ENCODE measurements around the gene TYMS.
A peak's percentile ranks its signal among the peaks of the same experiment; 100 is the strongest.

The TYMS gene

DNA sequence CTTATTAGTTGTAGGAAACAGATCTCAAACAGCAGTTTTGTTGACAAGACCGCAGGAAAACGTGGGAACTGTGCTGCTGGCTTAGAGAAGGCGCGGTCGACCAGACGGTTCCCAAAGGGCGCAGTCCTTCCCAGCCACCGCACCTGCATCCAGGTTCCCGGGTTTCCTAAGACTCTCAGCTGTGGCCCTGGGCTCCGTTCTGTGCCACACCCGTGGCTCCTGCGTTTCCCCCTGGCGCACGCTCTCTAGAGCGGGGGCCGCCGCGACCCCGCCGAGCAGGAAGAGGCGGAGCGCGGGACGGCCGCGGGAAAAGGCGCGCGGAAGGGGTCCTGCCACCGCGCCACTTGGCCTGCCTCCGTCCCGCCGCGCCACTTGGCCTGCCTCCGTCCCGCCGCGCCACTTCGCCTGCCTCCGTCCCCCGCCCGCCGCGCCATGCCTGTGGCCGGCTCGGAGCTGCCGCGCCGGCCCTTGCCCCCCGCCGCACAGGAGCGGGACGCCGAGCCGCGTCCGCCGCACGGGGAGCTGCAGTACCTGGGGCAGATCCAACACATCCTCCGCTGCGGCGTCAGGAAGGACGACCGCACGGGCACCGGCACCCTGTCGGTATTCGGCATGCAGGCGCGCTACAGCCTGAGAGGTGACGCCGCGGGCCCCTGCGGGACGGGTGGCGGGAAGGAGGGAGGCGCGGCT, at the start of gene TYMS:
Gene TYMS (plus strand): TSS at position 343 of the 690 bp plus-strand sequence. CDS start 90 bp downstream, at position 433.
- DNase-seq (ENCODE audit: low read depth), result peak; percentile 2

DNA sequence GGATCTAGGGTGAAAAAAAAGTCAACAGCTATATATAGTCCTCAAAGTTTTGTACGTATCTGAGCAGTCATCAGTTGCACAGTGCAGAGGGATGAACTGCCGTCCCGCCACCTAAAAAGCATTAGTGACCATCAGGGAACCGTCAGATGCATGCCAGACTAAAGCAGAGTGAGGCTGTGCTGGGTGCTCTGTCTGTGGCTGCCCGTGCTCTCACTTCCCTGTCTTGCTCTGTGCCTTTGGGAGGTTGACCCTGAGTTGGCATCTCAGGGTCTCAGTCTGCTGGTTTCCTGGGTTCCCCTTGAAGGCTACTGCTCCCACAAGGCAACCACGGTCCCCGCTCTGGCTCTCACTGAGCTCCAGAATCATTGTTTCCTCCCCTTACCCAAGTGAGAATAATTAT, 49.5 kb upstream of the TYMS start:
- no peak for DNase-seq (ENCODE audit: low read depth)

DNA sequence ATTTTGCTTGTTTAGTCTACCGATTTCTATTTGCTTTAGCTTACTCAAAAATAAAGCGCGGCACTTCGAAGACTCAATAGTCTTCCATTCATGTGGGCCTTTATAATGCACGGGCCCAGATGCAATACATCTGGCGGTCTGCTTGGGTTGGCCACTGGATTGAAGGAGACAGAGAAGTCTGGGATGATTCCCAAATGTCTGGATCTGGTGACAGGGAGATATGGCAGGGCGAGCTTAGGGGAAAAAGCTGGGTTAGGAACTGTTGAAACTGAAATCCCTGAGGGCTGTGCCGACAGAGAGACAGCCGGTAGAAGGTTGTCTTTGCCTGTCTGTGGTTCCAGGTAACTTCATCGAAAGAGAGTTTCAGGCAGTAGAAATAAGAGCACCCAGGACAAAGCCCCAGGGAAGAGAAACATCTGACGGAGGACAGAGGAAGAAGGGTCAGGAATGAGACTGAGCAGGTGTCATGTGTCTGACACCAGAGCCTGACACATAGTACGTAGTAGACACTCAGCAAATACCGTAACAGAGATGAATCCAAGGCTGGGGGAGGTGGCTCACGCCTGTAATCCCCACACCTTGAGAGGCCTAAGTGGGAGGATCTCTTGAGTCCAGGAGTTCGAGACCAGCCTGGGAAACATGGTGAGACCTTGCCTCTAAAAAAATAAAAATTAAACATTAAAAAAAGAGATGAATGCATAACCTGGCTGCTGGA, 47.1 kb upstream of the TYMS start:
- no peak for DNase-seq (ENCODE audit: low read depth)

DNA sequence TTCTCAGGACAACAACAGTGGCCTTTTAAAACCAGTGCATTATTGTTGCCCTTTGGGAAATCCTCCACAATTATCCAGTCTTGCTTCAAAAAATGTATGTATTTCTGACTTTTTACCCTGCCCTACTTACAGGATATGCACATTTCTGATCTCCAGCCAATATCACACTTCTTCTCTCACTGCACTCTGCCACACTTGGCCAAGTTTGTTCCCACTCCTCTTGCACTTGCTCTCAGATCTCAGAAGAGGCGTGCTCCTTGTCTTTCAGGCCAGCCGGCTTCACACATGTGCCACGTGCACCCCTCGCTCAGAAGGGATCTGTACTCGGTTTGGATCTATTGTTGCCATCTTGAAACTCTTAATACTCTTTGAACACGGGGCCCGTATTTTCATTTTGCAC, 45.3 kb upstream of the TYMS start:
- DNase-seq (ENCODE audit: low read depth), result no peak

DNA sequence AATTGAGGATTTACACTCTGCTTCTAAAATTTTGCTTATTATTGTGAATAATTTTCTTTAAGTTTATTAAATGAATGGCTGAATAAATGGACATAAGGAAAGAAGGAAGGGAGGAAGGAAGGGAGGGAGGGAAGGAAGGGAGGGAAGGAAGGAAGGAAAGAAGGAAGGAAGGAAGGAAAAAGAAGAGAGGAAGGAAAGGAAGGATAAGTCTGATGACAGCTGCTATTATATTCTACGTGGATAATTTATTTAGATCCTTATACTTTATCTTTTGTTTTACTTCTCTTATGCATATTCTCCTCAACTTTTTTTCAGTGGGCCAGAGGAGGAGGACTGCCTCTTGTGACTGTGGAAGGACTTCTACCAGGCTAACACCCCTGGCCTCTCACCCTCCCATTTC, 43.3 kb upstream of the TYMS start:
- no peak for DNase-seq (ENCODE audit: low read depth)

DNA sequence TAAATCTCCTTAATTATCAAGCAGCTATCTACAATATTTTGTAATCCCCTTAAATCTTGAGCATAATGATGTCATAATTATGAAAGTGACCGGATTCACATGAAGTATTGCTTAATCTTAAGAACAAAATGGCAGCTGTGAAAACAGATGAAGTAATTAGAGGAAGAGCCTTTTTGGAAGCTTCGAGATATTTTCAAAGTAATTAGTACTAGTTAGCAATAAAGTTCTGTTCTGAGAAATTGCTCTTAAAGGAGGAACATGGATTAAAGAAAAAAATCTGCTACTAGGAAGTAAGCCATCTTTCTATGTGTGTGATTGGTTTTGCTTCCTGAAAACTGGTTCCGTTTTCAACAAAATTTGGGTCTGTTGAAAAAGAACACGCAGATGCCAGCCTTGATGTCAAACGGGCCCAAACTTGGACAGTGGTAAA, 42.3 kb upstream of the TYMS start:
- DNase-seq (ENCODE audit: low read depth), result no peak

DNA sequence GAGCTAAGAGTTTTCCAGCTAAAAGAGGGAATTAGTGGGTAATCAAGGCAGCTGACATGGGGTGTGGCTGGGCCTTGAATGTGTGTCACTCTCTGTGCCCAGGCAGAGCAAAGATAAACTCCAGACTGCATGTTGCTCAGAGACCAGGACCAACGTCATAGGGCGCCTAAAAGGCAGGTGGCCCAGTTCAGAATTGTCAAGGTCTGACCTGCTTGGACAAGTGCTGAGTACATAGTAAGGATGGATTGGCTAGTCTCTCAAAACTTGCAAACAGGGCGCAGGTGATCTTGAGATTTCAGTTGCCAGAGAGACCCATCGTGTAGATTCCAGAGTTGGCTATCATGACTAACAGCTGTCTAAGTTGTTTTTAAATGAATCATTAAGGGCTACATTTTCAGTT, 41.7 kb upstream of the TYMS start:
- no peak for DNase-seq (ENCODE audit: low read depth)

DNA sequence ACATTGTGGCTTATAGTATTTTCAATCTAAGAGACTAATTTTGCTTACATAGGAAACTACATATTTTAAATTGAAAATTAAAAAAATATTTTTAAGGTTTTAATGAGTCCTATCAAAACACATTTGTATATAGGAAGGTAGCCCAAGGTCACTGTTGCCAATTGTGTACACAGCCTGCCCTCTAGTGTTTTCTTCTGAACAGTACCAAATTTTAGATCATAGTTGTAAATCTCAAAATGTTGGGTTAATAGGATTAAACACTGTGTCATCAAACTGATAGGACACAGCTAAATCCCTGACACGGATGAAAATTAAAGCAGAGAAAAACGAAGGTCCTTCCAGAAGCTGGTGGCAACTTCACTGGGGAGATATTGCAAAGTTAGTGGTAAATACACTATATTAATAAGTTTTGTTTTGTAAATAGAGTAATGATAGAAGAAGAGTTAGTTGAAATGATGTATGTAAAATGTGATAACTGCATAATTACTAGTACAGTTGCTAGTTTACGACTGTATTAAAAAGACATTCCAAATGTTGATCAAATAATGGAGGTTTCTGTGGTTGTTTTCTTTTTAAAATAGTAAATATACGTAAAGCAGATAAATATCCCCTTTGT, 41.0 kb upstream of the TYMS start:
- DNase-seq (ENCODE audit: low read depth), result no peak

DNA sequence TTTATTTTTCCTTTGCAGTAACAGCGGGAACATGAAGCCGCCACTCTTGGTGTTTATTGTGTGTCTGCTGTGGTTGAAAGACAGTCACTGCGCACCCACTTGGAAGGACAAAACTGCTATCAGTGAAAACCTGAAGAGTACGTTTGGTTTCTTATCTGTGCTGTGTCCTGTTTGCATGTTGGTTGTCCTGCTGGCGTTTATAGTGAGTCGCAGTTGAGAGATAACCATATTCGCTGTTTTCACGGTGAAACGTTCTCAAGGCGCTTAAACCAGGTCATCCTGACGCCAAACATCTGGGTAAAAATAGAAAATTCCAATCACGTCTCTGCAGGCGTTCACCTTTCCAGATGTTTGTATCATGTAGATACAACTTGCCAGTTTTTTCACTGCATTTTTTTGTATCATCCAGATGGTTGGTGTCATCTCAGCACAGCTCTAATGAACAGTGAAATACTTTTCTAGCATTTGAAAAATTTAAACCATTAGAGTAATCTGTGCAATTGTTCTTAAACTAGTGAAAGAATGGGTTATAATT, 39.4 kb upstream of the TYMS start:
- no peak for DNase-seq (ENCODE audit: low read depth)

DNA sequence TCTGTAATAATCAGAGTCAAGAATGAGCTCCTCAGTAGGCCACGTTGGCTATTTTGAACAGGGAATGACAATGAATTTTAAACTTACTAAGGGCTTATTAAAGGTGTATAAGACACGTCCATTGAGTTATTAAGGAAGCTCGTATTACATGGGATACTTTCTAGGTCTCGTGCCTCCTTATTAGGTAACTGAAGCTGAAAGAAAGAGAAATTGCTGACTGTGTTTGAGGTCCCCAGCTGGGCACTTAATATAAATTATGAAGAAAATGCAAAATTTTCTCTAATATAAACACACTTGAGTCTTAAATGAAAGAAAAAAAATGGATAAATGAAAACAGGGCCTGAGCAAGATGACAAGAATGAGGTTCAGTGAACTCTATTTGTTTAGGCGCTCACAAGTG, 38.8 kb upstream of the TYMS start:
- DNase-seq (ENCODE audit: low read depth), result no peak

DNA sequence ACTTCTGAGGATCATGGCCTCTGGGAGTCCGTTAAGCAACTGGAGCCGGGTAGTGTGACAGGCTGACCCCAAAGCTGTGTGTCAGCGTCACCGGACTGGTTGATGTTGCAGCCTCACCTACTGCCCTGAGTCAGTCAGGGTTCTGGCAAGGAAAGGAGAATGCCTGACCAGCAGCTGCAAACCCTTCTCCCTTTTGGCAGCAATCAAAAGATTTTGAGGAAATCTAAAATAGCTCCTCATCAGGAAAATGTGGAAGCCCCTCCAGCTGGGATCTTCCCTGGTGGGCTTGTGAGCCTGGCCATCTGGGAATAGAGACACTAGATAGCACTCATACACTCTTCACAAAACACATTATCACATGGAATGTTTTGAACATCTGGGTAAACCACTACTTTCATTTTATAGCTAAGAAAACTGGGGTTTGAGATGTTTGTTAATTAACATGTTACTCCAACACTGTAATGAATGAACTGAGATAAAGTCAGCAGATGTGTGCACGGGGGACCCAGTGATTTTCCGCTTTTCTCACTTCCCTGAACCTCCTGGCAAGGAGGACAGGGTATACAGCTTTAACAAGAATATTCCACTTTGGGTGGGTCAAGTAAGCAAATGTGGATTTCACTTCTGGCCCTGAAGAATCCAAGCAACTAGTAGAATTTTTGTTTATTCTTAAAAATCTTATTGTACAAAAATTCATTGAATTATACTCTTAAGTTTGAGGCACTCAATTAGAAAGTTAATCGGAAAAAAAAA, 36.0 kb upstream of the TYMS start:
- DNase-seq (ENCODE audit: low read depth), result no peak

DNA sequence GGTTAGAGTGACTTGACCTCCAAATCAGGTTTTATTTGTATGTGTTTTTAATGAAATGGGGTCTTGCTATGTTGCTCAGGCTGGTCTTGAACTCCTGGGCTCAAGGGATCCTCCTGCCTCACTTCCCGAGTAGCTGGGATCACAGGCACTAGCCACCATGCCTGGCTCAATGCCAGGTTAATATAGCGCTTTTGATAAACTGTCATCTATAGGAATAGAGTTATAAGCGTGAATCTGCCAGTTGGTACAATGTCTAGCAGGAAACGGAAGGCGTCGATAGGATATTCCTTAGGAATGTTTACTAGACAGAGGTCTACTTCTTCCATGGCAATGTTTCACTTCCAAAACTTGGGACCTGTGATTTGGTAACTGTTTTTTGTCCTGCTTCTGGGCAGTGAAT, 35.2 kb upstream of the TYMS start:
- DNase-seq (ENCODE audit: low read depth), result no peak

DNA sequence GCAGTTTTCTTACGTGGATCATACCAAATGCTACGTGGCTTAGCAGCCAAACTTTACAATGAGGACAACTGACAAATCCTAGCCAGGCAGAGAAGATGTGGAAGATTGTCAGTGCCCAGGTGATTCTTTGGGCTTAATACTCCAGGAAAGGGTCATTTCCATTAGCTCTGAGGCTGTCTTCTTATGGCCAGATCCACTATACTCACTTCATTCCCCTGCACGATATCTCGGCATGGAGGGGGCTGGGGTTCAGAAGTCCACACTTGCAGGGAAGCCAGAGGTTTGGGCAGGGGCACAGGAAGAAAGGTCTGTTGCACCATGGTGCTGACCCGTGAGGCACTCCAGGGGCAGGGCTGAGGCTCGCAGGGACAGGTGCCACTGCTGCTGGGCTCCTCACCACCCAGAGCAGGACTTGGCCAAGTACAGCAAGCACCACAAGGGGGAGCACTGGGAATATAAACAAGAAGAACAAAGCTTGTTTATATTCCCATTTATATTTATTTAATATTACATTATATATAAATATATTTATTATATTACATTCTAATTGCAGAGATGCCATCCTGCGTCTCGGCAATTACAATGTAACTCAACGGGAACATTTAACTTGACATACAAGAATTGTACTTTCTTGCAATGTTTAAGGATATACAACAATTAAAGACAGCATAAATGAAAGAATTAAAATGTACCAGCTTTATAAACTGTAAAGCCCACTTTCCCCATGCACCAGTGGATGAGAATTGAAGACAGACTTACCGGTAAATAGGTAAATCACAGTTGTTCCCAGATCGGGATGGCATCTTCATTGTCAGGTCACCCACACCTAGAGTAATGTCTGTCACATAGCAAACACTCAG, 33.5 kb upstream of the TYMS start:
- DNase-seq (ENCODE audit: low read depth), result peak; percentile 9

DNA sequence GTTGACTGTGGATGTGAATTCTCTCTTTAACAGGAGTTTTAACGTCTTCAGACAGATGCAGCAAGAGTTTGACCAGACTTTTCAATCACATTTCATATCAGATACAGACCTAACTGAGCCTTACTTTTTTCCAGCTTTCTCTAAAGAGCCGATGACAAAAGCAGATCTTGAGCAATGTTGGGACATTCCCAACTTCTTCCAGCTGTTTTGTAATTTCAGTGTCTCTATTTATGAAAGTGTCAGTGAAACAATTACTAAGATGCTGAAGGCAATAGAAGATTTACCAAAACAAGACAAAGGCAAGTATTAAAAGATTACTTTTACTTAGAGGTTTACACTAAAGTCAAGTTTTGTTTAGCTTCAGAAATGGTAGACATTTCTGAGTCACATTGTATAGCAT, 30.2 kb upstream of the TYMS start:
- no peak for DNase-seq (ENCODE audit: low read depth)

DNA sequence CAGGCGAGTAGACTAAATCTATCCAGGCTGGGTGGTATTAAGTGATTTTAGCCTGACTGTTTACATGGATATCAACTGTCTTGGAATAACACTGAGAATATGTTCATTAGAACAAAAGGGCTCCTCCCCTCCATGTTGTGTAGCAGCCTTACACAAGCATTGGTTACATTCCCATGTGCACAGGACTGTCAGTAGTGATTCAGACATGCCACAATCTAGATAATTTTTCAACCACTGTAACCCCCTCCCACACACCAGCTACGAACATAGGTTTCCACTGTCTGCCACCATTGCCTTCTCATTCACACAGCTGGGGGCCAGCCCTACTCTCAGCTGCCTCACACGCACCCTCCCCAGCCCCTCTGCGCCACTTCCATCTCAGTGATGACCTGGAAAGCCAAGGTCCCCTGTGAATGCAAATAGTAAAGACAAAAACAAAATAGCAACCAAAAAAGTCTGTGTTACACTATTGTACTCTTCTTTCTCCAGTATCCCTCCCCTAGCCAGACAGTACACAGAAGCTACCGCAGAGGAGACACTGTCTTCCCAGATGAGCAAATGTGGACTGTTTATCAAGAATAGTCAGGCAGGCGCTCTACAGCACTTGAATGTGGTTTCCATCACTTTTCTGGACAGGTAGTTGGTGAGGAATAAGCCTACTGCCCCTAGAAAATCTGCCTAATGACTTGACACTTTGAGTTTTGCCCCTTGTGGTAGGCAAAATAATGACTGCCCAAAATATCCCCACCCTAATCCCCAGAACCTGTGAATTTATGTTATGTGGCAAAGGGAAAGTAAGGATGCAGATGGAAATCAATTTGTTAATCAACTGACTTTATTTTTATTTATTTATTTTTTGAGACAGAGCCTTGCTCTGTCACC, 27.9 kb upstream of the TYMS start:
- DNase-seq (ENCODE audit: low read depth), result no peak

DNA sequence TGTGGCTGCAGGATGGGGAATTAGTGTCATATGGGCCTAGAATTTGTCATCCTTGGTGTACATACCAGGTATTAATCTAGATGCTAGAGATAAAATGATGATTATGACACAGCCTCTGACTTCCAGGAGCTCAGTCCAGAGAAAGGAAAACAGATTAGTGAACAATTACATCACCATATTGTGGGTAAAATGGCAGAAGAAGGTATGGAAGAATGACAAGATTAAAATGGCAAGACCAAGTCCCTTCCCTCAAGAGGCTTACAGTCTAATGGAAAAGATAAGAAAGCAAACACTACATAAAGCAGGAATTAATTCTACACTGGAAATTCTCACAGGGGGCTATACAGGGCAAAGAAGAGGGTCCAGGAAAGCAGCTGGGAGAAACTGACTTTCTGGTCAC, 25.9 kb upstream of the TYMS start:
- DNase-seq (ENCODE audit: low read depth), result no peak

DNA sequence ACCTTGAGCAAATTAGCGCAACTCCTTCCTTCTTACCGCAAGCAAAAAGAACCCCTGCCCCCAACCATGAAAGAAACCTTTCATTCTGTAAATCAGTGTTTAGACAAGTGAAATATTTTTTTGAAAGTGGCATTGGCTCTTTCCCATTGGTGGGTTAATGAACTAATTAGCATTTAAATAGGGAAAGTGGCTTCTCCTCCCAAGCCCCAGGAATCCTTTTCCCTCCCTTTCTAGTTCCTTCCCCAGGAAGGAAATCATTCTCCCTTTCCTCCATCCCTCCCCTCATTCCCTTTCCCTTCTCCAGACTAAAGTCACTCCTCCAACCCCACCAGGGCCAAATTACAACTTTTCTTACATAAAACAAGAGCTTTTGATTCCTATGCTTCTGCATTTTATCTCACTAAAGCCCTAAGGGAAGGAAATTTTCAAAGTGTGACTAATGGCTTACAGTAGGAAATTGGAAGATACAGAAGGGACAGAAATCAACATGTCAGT, 22.9 kb upstream of the TYMS start:
- no peak for DNase-seq (ENCODE audit: low read depth)

DNA sequence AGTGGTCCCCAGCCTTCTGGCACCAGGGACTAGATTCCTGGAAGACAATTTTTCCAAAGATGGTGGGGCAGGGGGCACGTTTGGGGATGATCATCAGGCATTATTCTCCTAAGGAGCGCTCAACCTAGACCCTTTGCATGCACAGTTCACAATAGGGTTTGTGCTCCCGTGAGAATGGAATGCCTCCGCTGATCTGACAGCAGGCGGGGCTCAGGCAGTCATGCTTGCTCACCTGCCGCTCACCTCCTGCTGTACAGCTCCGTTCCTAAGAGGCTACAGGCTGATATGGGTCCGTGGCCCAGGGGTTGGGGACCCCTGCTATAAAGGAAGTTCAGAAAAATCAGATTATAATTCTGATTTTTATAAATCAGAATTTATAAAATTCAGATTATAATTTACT, 22.3 kb upstream of the TYMS start:
- DNase-seq (ENCODE audit: low read depth), result no peak

DNA sequence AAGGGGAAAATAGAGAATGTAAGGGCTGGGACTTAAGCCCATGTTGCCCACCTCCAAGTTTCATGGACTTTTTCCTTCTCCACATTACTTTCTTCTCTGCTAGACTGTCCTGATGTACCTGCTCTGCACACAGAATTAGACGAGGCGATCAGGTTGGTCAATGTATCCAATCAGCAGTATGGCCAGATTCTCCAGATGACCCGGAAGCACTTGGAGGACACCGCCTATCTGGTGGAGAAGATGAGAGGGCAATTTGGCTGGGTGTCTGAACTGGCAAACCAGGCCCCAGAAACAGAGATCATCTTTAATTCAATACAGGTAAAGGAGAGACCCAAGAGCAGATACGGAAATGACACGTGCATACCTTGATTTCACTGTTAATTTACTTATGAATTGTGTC, 16.2 kb upstream of the TYMS start:
- DNase-seq (ENCODE audit: low read depth), result no peak

DNA sequence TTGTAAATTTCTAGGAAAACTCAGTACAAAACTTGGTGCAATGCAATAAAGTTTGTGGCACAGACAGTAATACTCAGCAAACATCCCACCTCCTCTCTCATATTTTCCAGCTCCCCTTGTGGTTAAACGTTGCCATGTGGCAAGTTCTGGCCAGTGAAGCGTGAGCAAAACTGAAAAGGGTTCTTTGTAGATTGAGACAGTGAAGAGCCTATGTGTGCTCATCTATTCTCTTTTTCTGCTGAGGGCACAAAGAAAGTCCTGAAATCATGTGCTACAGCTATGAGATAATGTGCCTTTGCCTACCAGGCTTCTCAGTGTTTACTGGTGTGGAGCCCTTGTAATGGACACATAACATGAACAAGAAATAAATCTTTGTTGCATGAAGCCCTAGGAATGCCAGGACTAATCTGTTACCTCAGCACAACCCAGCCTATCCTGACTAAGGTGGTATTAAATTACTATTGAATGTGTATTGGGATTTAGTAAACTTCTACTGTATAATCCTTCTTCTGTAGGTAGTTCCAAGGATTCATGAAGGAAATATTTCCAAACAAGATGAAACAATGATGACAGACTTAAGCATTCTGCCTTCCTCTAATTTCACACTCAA, 13.0 kb upstream of the TYMS start:
- no peak for DNase-seq (ENCODE audit: low read depth)
